ENCODE data around the gene TMTC2. TPM values are rescaled to one million over a fixed set of nuclear protein-coding genes. Genes with fewer than 3 reads are reported as not detected.
A peak's percentile ranks its signal among the peaks of the same experiment; 100 is the strongest.

Gene TMTC2
- total RNA-seq (ENCODE audit: unreplicated experiment), result 99.3 TPM
- long read RNA-seq, partial matches to known transcripts, result 0 of 1 reads
- long read RNA-seq, other reads (novel, unspliced or antisense), result 1 of 1 reads

GRCh38 chr12:82686168-82687020, at the start of gene TMTC2:
TMTC2 (plus strand) TSS chr12:82686906.
- Mint-ChIP-seq H3K27ac (ENCODE audit: unreplicated experiment) (peak within 1 kb of the TSS; percentile 86), H3K4me1 (ENCODE audit: low read depth, unreplicated experiment) (peaks cover 26% of the 10 kb centered on the region), H3K36me3 (ENCODE audit: unreplicated experiment) (no peaks in the 10 kb centered on the region), H3K9me3 (ENCODE audit: unreplicated experiment) (peaks cover 16% of the 10 kb centered on the region), H3K27me3 (ENCODE audit: unreplicated experiment) (peaks cover 3% of the 10 kb centered on the region), H3K4me3 (ENCODE audit: unreplicated experiment) (peak within 1 kb of the TSS; percentile 97)
- peak; percentile 95 for DNase-seq
- TF ChIP-seq CTCF (IDR thresholded peaks at IDR 0.05; ENCODE audit: partially characterized antibody, unreplicated experiment), result no peak

- no peaks in the 10 kb centered on the region for H3K4me1 Mint-ChIP-seq (ENCODE audit: low read depth, unreplicated experiment)
- no peak for DNase-seq
- peaks cover 2% of the 10 kb centered on the region for H3K27me3 Mint-ChIP-seq (ENCODE audit: unreplicated experiment)
- no peak overlapping the region for H3K27ac Mint-ChIP-seq (ENCODE audit: unreplicated experiment)
- peaks cover 4% of the 10 kb centered on the region for H3K36me3 Mint-ChIP-seq (ENCODE audit: unreplicated experiment)
- TF ChIP-seq CTCF (IDR thresholded peaks at IDR 0.05; ENCODE audit: partially characterized antibody, unreplicated experiment), result no peak
- H3K4me3 Mint-ChIP-seq (ENCODE audit: unreplicated experiment), result no peak overlapping the region
- H3K9me3 Mint-ChIP-seq (ENCODE audit: unreplicated experiment), result peaks cover 2% of the 10 kb centered on the region
These were observed 48.4 kb upstream of the TMTC2 start for GRCh38 chr12:82638324-82638723.

- DNase-seq, result no peak
- no peak overlapping the region for H3K27ac Mint-ChIP-seq (ENCODE audit: unreplicated experiment)
- H3K9me3 Mint-ChIP-seq (ENCODE audit: unreplicated experiment), result no peaks in the 10 kb centered on the region
- H3K4me1 Mint-ChIP-seq (ENCODE audit: low read depth, unreplicated experiment), result peaks cover 2% of the 10 kb centered on the region
- H3K27me3 Mint-ChIP-seq (ENCODE audit: unreplicated experiment), result peaks cover 2% of the 10 kb centered on the region
- H3K4me3 Mint-ChIP-seq (ENCODE audit: unreplicated experiment), result no peak overlapping the region
- no peak for TF ChIP-seq CTCF (IDR thresholded peaks at IDR 0.05; ENCODE audit: partially characterized antibody, unreplicated experiment)
- H3K36me3 Mint-ChIP-seq (ENCODE audit: unreplicated experiment), result peaks cover 4% of the 10 kb centered on the region
These were observed 41.8 kb upstream of the TMTC2 start for GRCh38 chr12:82644896-82645295.

GRCh38 chr12:82645414-82645813, 41.3 kb upstream of the TMTC2 start:
- H3K4me1 Mint-ChIP-seq (ENCODE audit: low read depth, unreplicated experiment), result peaks cover 2% of the 10 kb centered on the region
- H3K27ac Mint-ChIP-seq (ENCODE audit: unreplicated experiment), result no peak overlapping the region
- no peak for DNase-seq
- peaks cover 2% of the 10 kb centered on the region for H3K27me3 Mint-ChIP-seq (ENCODE audit: unreplicated experiment)
- peaks cover 4% of the 10 kb centered on the region for H3K36me3 Mint-ChIP-seq (ENCODE audit: unreplicated experiment)
- no peak for TF ChIP-seq CTCF (IDR thresholded peaks at IDR 0.05; ENCODE audit: partially characterized antibody, unreplicated experiment)
- H3K4me3 Mint-ChIP-seq (ENCODE audit: unreplicated experiment), result no peak overlapping the region
- H3K9me3 Mint-ChIP-seq (ENCODE audit: unreplicated experiment), result no peaks in the 10 kb centered on the region

GRCh38 chr12:82647853-82648252, 38.9 kb upstream of the TMTC2 start:
- DNase-seq, result no peak
- H3K27me3 Mint-ChIP-seq (ENCODE audit: unreplicated experiment), result no peaks in the 10 kb centered on the region
- TF ChIP-seq CTCF (IDR thresholded peaks at IDR 0.05; ENCODE audit: partially characterized antibody, unreplicated experiment), result no peak
- no peak overlapping the region for H3K27ac Mint-ChIP-seq (ENCODE audit: unreplicated experiment)
- H3K4me3 Mint-ChIP-seq (ENCODE audit: unreplicated experiment), result no peak overlapping the region
- H3K9me3 Mint-ChIP-seq (ENCODE audit: unreplicated experiment), result no peaks in the 10 kb centered on the region
- peaks cover 2% of the 10 kb centered on the region for H3K4me1 Mint-ChIP-seq (ENCODE audit: low read depth, unreplicated experiment)
- peaks cover 3% of the 10 kb centered on the region for H3K36me3 Mint-ChIP-seq (ENCODE audit: unreplicated experiment)

Data from glutamatergic neuron (in vitro differentiated cells).